Measurements from ENCODE around the gene MIB1. TPM values are rescaled to one million over a fixed set of nuclear protein-coding genes. Genes with fewer than 3 reads are reported as not detected.

MIB1 gene
- polyA plus RNA-seq, 3 donors: 70.5 to 76.7 (median 71.9) TPM

Other genes starting within 250 kb of the MIB1 start
- 10 to 100 TPM; 28.3 to 33.3 (median 30.3) TPM for gene ESCO1, start 140.1 kb upstream of the MIB1 start, polyA plus RNA-seq (ENCODE audit: insufficient read length in 3 of 3)
- 100 to 1,000 TPM; 183 to 200 (median 195) TPM for gene SNRPD1, start 128.5 kb upstream of the MIB1 start, polyA plus RNA-seq (ENCODE audit: insufficient read length in 3 of 3)
- gene ABHD3, start 36.0 kb upstream of the MIB1 start, polyA plus RNA-seq (ENCODE audit: insufficient read length in 3 of 3): 10 to 100 TPM; 22.5 to 23.4 (median 23.2) TPM